Measurements from ENCODE around the gene JAM2. TPM values are rescaled to one million over a fixed set of nuclear protein-coding genes. Genes with fewer than 3 reads are reported as not detected.

JAM2 gene
- total RNA-seq, 1 donor from 2014 or later = 40.4 TPM

- intact Hi-C loops (cut with DNase I) = no loop called here
- no peak for DNase-seq (ENCODE audit: low spot score)
Observed at GRCh38 chr21:25752416-25752815, 113.4 kb downstream of the JAM2 start.

GRCh38 chr21:25756190-25756932 is 117.3 kb downstream of the JAM2 start:
- intact Hi-C loops (cut with DNase I) = no loop called here
- DNase-seq (ENCODE audit: low spot score) = no peak

GRCh38 chr21:25757531-25757930 is 118.5 kb downstream of the JAM2 start:
- intact Hi-C loops (cut with DNase I) = no loop called here
- no peak for DNase-seq (ENCODE audit: low spot score)

GRCh38 chr21:25759573-25759972 is 120.5 kb downstream of the JAM2 start:
- no peak for DNase-seq (ENCODE audit: low spot score)
- intact Hi-C loops (cut with DNase I) = no loop called here

GRCh38 chr21:25760061-25760460 is 121.0 kb downstream of the JAM2 start:
- intact Hi-C loops (cut with DNase I) = no loop called here
- no peak for DNase-seq (ENCODE audit: low spot score)

- intact Hi-C loops (cut with DNase I) = no loop called here
- DNase-seq (ENCODE audit: low spot score) = no peak
Observed at GRCh38 chr21:25760677-25761076, 121.6 kb downstream of the JAM2 start.

GRCh38 chr21:25764065-25764464 is 125.0 kb downstream of the JAM2 start:
- DNase-seq (ENCODE audit: low spot score) = no peak

More at GRCh38 chr21:25764065-25764464, 125.0 kb downstream of the JAM2 start:
- intact Hi-C loops (cut with DNase I) = no loop called here

Other genes with a start within 250 kb of the JAM2 start
- gene MRPL39, start 31.8 kb upstream of the JAM2 start, total RNA-seq = 40.7 TPM
- 503 TPM for gene ATP5PF, start 95.6 kb downstream of the JAM2 start, total RNA-seq
- 13.6 TPM for gene GABPA, start 95.7 kb downstream of the JAM2 start, total RNA-seq

All from cardiac septum (tissue), 1 donor.